Keratinocyte (primary cell): ENCODE measurements around the gene ANKDD1B. TPM values are rescaled to one million over a fixed set of nuclear protein-coding genes. Genes with fewer than 3 reads are reported as not detected.

ENCODE experiments used
- DNase-seq: peaks from one replicate; pipeline ENCODE4 v3.0.0-alpha.2; 2011; ENCODE audit warnings: low read depth, missing footprints, low spot score
- FAIRE-seq: peaks from 2 replicates; lab custom pipeline; 2011; peaks lifted over from hg19 to GRCh38; lab: Jason Lieb, UNC
- H2AFZ ChIP-seq: 2 replicates; pipeline ENCODE4 v1.6.0; 2012; ENCODE audit warnings: low read length, control low read depth, inconsistent platforms; ENCODE audit not compliant: control insufficient read depth
- H3K27ac ChIP-seq: 2 replicates; pipeline ENCODE4 v1.5.1; 2011; ENCODE audit warnings: low read length; ENCODE audit not compliant: control insufficient read depth, insufficient read depth
- H3K27me3 ChIP-seq: 3 replicates; pipeline ENCODE4 v1.6.0; 2011; ENCODE audit warnings: low read length; ENCODE audit not compliant: control insufficient read depth, insufficient read depth; ENCODE audit errors: extremely low read depth
- H3K36me3 ChIP-seq, 2 experiments: 2 replicates in 1 of 2; 3 replicates in 1 of 2; pipeline ENCODE4 v1.5.1; 2011; ENCODE audit warnings: low read length in 2 of 2, mild to moderate bottlenecking in 1 of 2; ENCODE audit not compliant: control insufficient read depth in 2 of 2, insufficient read depth in 2 of 2; ENCODE audit errors: extremely low read depth in 1 of 2
- H3K4me1 ChIP-seq: 3 replicates; pipeline ENCODE4 v1.5.1; 2011; ENCODE audit warnings: low read length; ENCODE audit not compliant: control insufficient read depth, insufficient read depth; ENCODE audit errors: extremely low read depth
- H3K4me2 ChIP-seq: 3 replicates; pipeline ENCODE4 v1.6.0; 2011; ENCODE audit warnings: low read depth, low read length; ENCODE audit not compliant: control insufficient read depth, insufficient read depth; ENCODE audit errors: extremely low read depth
- H3K4me3 ChIP-seq, 3 experiments: fragments of 200-600 bp in 1 of 3; sonication (generic) in 1 of 3; 2 replicates in 2 of 3; 3 replicates in 1 of 3; pipeline ENCODE4 v1.5.1; 2011 to 2016; ENCODE audit warnings: low read length in 3 of 3, mild to moderate bottlenecking in 3 of 3, control low read depth in 2 of 3, inconsistent platforms in 1 of 3, low read depth in 1 of 3, mixed read lengths in 1 of 3, mixed run types in 1 of 3, moderate library complexity in 1 of 3; ENCODE audit not compliant: control insufficient read depth in 2 of 3, insufficient read depth in 2 of 3; ENCODE audit errors: extremely low read depth in 1 of 3
- H3K79me2 ChIP-seq: 2 replicates; pipeline ENCODE4 v1.6.0; 2012; ENCODE audit warnings: low read length; ENCODE audit not compliant: control insufficient read depth, insufficient read depth
- H3K9ac ChIP-seq: 3 replicates; pipeline ENCODE4 v1.6.0; 2011; ENCODE audit warnings: low read length; ENCODE audit not compliant: control insufficient read depth, insufficient read depth; ENCODE audit errors: extremely low read depth
- H3K9me1 ChIP-seq: 3 replicates; pipeline ENCODE4 v1.6.0; 2011; ENCODE audit warnings: low read length; ENCODE audit not compliant: control insufficient read depth, insufficient read depth; ENCODE audit errors: extremely low read depth
- H3K9me3 ChIP-seq: 2 replicates; pipeline ENCODE4 v1.5.1; 2012; ENCODE audit warnings: low read depth, low read length; ENCODE audit not compliant: control insufficient read depth
- H4K20me1 ChIP-seq: 3 replicates; pipeline ENCODE4 v1.6.0; 2011; ENCODE audit warnings: low read length; ENCODE audit not compliant: control insufficient read depth, insufficient read depth; ENCODE audit errors: extremely low read depth
- EZH2 ChIP-seq: IDR thresholded peaks from one replicate; pipeline ENCODE4 v1.6.1; 2012; ENCODE audit warnings: inconsistent platforms, mild to moderate bottlenecking, low read length, moderate library complexity
- dilution Hi-C: fragments of 300-500 bp; cut with MboI; formaldehyde crosslinking; loops from one replicate; pipeline ENCODE4 v1.7.0; 2020; ENCODE audit warnings: low sequenced_read_pairs; ENCODE audit not compliant: extremely low pct_ligation_motif_present
- polyA plus RNA-seq, 5 experiments: library from polyadenylated mRNA; depleted of rRNA in 3 of 5; stranded (reverse) in 3 of 5; stranded (forward) in 1 of 5; unstranded in 1 of 5; fragments of >200 nt; gene quantifications; 1 replicate in 1 of 5; 2 replicates in 3 of 5; 3 replicates in 1 of 5; pipeline versions ENCODE4 v1.2.1 to v1.2.3, GENCODE V29; 2011 to 2012; ENCODE audit warnings: missing spikeins in 2 of 5, low read depth in 1 of 5, low replicate concordance in 1 of 5
- TF ChIP-seq, protein P1 (sequence below), 3 experiments: IDR thresholded peaks in 1 of 3; conservative IDR thresholded peaks in 1 of 3; optimal IDR thresholded peaks in 1 of 3; 2 replicates in 2 of 3; 3 replicates in 1 of 3; pipeline versions ENCODE3 to v1.5.1; 2011; ENCODE audit warnings: low read length in 3 of 3, mild to moderate bottlenecking in 3 of 3, moderate library complexity in 2 of 3, control low read depth in 1 of 3, inconsistent platforms in 1 of 3; ENCODE audit not compliant: insufficient read depth in 2 of 3; ENCODE audit errors: extremely low read depth in 1 of 3

The ANKDD1B gene
- polyA plus RNA-seq, 1 donor (not counting 4 experiments of a cell fraction or from before 2014, with no cell fraction given), result 1.1 TPM

DNA sequence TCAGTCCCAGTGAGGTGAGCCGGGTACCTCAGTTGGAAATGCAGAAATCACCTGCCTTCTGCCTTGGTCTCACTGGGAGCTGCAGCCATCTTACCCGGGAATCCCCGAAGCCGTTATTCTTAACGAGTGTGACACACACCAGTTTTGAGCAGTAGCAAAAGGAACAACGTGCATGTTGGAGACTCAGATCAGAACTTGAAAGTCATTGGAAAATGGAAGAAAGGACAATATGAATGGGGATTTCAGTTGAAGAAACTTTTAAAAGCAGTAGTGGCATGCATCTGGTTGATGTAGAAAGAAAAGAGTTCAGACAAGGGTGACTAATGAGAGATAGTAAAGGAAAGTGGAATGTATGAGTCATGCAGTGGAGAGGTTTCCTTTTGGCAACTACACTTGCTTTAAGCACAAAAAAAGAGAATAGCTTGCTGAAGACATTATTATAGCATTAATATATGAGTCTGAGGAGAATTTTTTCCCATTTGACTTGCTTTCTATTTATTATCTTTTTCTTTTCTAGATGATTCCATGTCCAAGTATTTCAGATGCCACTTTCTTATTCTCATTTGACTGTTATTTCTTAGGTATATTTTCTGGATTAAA, 44.4 kb upstream of the ANKDD1B start:
- Histone ChIP-seq H3K79me2 (peaks cover 17% of the 10 kb centered on the region), H3K9ac (peak overlapping the region; percentile 19), H3K4me3 (peak overlapping the region in 1 of 3 experiments; percentile 40), H3K27ac (peak overlapping the region; percentile 36), H4K20me1 (no peaks in the 10 kb centered on the region), H3K9me1 (no peaks in the 10 kb centered on the region), H3K4me1 (peaks cover 26% of the 10 kb centered on the region), H3K27me3 (no peaks in the 10 kb centered on the region), H3K9me3 (no peaks in the 10 kb centered on the region), H3K4me2 (peak overlapping the region; percentile 72), H3K36me3 (no peaks in the 10 kb centered on the region), H2AFZ (no peak overlapping the region)
- no peak for TF ChIP-seq EZH2
- TF ChIP-seq, protein P1, sequence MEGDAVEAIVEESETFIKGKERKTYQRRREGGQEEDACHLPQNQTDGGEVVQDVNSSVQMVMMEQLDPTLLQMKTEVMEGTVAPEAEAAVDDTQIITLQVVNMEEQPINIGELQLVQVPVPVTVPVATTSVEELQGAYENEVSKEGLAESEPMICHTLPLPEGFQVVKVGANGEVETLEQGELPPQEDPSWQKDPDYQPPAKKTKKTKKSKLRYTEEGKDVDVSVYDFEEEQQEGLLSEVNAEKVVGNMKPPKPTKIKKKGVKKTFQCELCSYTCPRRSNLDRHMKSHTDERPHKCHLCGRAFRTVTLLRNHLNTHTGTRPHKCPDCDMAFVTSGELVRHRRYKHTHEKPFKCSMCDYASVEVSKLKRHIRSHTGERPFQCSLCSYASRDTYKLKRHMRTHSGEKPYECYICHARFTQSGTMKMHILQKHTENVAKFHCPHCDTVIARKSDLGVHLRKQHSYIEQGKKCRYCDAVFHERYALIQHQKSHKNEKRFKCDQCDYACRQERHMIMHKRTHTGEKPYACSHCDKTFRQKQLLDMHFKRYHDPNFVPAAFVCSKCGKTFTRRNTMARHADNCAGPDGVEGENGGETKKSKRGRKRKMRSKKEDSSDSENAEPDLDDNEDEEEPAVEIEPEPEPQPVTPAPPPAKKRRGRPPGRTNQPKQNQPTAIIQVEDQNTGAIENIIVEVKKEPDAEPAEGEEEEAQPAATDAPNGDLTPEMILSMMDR (optimal IDR thresholded peaks at IDR 0.05 in 1 of 3, IDR thresholded peaks at IDR 0.05 in 1 of 3, conservative IDR thresholded peaks at IDR 0.05 in 1 of 3; ENCODE audit: extremely low read depth in 1 of 3, insufficient read depth in 2 of 3, low read length in 3 of 3), result no peak
- dilution Hi-C loops, result no loop called here
- peak; percentile 29 for FAIRE-seq
- peak; percentile 52 for DNase-seq

DNA sequence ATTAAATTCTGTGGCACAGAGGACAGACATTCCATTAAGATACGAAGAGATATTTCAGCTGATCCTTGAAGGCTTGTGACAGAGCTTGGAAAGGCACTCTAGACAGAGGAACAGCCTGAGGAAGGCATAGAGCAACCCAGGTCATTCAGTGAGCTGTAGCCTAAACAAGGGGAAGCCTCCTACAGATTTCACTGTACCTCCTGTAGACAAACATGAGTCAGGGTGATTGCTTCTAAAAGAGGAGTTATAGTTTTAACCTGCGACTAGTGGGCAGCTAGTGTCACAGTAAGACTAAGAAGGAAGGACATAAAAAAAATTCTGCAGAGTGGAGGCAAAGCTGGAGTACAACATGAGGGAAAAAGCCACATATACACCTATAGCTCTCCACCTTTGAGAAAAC, 43.5 kb upstream of the ANKDD1B start:
- TF ChIP-seq, protein P1 (optimal IDR thresholded peaks at IDR 0.05 in 1 of 3, IDR thresholded peaks at IDR 0.05 in 1 of 3, conservative IDR thresholded peaks at IDR 0.05 in 1 of 3; ENCODE audit: extremely low read depth in 1 of 3, insufficient read depth in 2 of 3, low read length in 3 of 3), result no peak
- TF ChIP-seq EZH2, result no peak
- Histone ChIP-seq H4K20me1 (no peaks in the 10 kb centered on the region), H3K4me1 (peaks cover 26% of the 10 kb centered on the region), H3K9me1 (no peaks in the 10 kb centered on the region), H3K4me2 (peak overlapping the region; percentile 72), H3K79me2 (peaks cover 14% of the 10 kb centered on the region), H3K27me3 (no peaks in the 10 kb centered on the region), H3K4me3 (no peak overlapping the region), H3K9ac (no peak overlapping the region), H3K9me3 (no peaks in the 10 kb centered on the region), H3K27ac (no peak overlapping the region), H2AFZ (no peak overlapping the region), H3K36me3 (no peaks in the 10 kb centered on the region)
- DNase-seq (no peak), FAIRE-seq (peak; percentile 49)
- dilution Hi-C loops, result no loop called here
